ENCODE measurements around the gene PSMD9. TPM values are rescaled to one million over a fixed set of nuclear protein-coding genes. Genes with fewer than 3 reads are reported as not detected.
"Not testable (repeated sequence)": the region's sequence is repeated elsewhere in the genome, so short reads cannot be mapped to it uniquely, and the experiment has no call there.

PSMD9 gene
- total RNA-seq, 4 donors from 2014 or later: 44.7 to 102 (median 68.4) TPM

DNA sequence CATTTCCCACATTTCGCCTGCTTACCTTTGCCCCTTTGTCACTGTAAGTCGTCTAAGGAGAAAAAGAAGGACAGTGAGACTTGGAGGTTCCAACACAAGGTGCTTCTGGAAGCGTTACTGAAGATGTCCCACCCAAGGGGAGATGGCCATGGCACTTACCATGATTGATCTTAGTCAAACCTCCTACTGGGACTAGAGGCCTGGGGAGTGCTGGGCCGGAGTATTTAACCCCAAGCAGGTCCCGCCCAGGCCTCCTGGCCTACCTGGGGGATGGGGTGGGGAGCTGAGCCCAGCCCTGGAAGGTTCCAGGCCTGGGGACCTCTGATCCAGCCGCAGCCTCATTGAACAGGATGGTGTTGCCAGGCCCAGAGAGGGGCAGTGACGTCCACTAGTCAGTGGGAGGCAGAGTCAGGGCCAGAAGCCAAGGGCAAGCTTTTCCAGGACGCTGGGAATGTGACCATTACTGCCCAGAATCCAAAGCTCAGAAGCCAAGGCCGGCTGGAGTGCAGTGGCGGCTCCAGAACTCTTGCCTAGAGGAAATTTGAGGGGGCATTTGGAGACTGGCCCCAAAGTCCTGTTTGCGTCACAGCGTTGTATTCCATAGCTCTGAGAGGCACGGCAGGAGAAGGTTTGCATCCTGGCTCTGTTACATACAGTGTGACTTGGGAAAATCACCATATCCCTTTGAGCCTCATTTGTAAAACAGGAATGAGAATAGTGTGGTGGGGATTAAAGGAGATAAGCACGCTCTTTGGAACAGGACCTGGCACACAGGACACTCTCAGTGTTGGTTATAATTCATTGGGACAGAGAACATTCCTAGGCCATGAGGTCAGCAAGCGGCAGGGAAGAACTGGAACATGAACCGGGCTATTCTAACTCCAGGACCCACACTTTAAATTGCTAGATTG lies 29.7 kb upstream of the PSMD9 start, which contains the start of gene HPD:
Gene HPD (minus strand): TSS at position 198 of the 911 bp plus-strand sequence. CDS start 36 bp downstream, at position 162.
- H3K4me3 ChIP-seq: no peak within 1 kb of the TSS
- no peak for TF ChIP-seq POLR2AphosphoS5 (IDR thresholded peaks at IDR 0.05)

GRCh38 chr12:121860257-121860656 lies 28.3 kb upstream of the PSMD9 start:
- no peak overlapping the region for H3K27ac ChIP-seq
- no peaks in the 10 kb centered on the region for H3K27me3 ChIP-seq
- peaks cover 7% of the 10 kb centered on the region for H3K4me1 ChIP-seq
- DNase-seq (ENCODE audit: low spot score in 2 of 2): no peak
- 100% methylated on average over 1 of the region's 1 CpG for WGBS
- H3K4me3 ChIP-seq: no peak overlapping the region
- H3K36me3 ChIP-seq: no peaks in the 10 kb centered on the region
- H3K9me3 ChIP-seq: no peaks in the 10 kb centered on the region
- TF ChIP-seq POLR2A (IDR thresholded peaks at IDR 0.05) (no peak), POLR2AphosphoS5 (IDR thresholded peaks at IDR 0.05) (no peak), EP300 (IDR thresholded peaks at IDR 0.05) (no peak)
- TF ChIP-seq, protein P1, sequence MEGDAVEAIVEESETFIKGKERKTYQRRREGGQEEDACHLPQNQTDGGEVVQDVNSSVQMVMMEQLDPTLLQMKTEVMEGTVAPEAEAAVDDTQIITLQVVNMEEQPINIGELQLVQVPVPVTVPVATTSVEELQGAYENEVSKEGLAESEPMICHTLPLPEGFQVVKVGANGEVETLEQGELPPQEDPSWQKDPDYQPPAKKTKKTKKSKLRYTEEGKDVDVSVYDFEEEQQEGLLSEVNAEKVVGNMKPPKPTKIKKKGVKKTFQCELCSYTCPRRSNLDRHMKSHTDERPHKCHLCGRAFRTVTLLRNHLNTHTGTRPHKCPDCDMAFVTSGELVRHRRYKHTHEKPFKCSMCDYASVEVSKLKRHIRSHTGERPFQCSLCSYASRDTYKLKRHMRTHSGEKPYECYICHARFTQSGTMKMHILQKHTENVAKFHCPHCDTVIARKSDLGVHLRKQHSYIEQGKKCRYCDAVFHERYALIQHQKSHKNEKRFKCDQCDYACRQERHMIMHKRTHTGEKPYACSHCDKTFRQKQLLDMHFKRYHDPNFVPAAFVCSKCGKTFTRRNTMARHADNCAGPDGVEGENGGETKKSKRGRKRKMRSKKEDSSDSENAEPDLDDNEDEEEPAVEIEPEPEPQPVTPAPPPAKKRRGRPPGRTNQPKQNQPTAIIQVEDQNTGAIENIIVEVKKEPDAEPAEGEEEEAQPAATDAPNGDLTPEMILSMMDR (IDR thresholded peaks at IDR 0.05): no peak

More for the DNA sequence above, 29.7 kb upstream of the PSMD9 start, which contains the start of gene HPD:
- no peaks in the 10 kb centered on the region for H3K9me3 ChIP-seq
- no peaks in the 10 kb centered on the region for H3K27me3 ChIP-seq
- H3K4me1 ChIP-seq: peaks cover 7% of the 10 kb centered on the region
- H3K27ac ChIP-seq: peak within 1 kb of the TSS; percentile 77
- no peaks in the 10 kb centered on the region for H3K36me3 ChIP-seq
- WGBS: 67% methylated on average over 8 of the region's 16 CpGs
- DNase-seq (ENCODE audit: low spot score in 2 of 2): no peak

- not testable (repeated sequence) for H3K4me3 ChIP-seq; H3K27me3 ChIP-seq; H3K27ac ChIP-seq; H3K4me1 ChIP-seq; H3K9me3 ChIP-seq; H3K36me3 ChIP-seq; DNase-seq (ENCODE audit: low spot score in 2 of 2)
- 88% methylated on average over 4 of the region's 4 CpGs for WGBS
Measured at GRCh38 chr12:121860699-121861098, 27.9 kb upstream of the PSMD9 start.

GRCh38 chr12:121861636-121862254 lies 26.8 kb upstream of the PSMD9 start:
- no peaks in the 10 kb centered on the region for H3K27me3 ChIP-seq
- no peak for DNase-seq (ENCODE audit: low spot score in 2 of 2)
- H3K27ac ChIP-seq: no peak overlapping the region
- no peaks in the 10 kb centered on the region for H3K9me3 ChIP-seq
- TF ChIP-seq POLR2AphosphoS5 (IDR thresholded peaks at IDR 0.05): no peak
- TF ChIP-seq, protein P1 (IDR thresholded peaks at IDR 0.05): no peak
- TF ChIP-seq EP300 (IDR thresholded peaks at IDR 0.05): no peak
- no peak for TF ChIP-seq POLR2A (IDR thresholded peaks at IDR 0.05)
- H3K4me3 ChIP-seq: no peak overlapping the region
- H3K36me3 ChIP-seq: no peaks in the 10 kb centered on the region
- H3K4me1 ChIP-seq: peaks cover 7% of the 10 kb centered on the region
- WGBS: 23% methylated on average over 11 of the region's 11 CpGs

GRCh38 chr12:121866331-121866730 lies 22.3 kb upstream of the PSMD9 start:
- Histone ChIP-seq H3K27me3 (no peaks in the 10 kb centered on the region), H3K9me3 (no peaks in the 10 kb centered on the region), H3K27ac (no peak overlapping the region), H3K4me1 (peaks cover 4% of the 10 kb centered on the region), H3K36me3 (no peaks in the 10 kb centered on the region), H3K4me3 (no peak overlapping the region)
- DNase-seq (ENCODE audit: low spot score in 2 of 2): no peak
- no peak for TF ChIP-seq EP300 (IDR thresholded peaks at IDR 0.05)
- TF ChIP-seq, protein P1 (IDR thresholded peaks at IDR 0.05): no peak
- TF ChIP-seq POLR2AphosphoS5 (IDR thresholded peaks at IDR 0.05): no peak
- 68% methylated on average over 4 of the region's 4 CpGs for WGBS

DNA sequence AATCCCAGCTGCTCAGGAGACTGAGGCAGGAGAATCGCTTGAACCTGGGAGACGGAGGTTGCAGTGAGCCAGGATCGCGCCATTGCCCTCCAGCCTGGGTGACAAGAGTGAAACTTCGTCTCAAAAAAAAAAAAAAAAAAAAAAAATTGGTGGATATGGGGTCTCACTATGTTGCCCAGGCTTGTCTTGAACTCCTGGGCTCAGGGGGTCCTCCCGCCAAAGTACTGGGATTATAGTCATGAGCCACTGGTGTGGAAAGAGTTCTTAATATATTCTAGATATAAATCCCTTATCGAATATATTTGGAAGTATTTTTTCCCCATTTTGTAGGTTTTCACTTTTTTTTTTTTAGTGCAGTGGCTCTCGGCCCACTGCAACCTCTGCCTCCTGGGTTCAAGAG lies 19.4 kb upstream of the PSMD9 start:
- DNase-seq (ENCODE audit: low spot score in 2 of 2): not testable (repeated sequence)
- WGBS: 93% methylated on average over 8 of the region's 8 CpGs

More for the DNA sequence above, 19.4 kb upstream of the PSMD9 start:
- H3K4me3 ChIP-seq, H3K36me3 ChIP-seq, H3K27ac ChIP-seq, H3K4me1 ChIP-seq, H3K27me3 ChIP-seq, H3K9me3 ChIP-seq: not testable (repeated sequence)
